B cell (primary cell): Measurements from ENCODE around the gene SCAF11. TPM values are rescaled to one million over a fixed set of nuclear protein-coding genes. Genes with fewer than 3 reads are reported as not detected.

ENCODE experiments used
- ATAC-seq: fragments of 200-7000 bp; cut with Tn5 transposase; one replicate; pipeline ENCODE4 v1.10.0; 2021; ENCODE audit warnings: low read depth, mild to moderate bottlenecking, moderate number of reproducible peaks, moderate library complexity
- CTCF ChIA-PET: fragments of 350-600 bp; sonication (Branson Sonifier 250); formaldehyde crosslinking; loops from one replicate; lab custom pipeline; 2021; ENCODE audit warnings: antibody characterized with exemption, inconsistent platforms; lab: Charles Lee
- POLR2A ChIA-PET: fragments of 350-600 bp; sonication (Branson Sonifier 250); formaldehyde crosslinking; loops from one replicate; lab custom pipeline; 2021; ENCODE audit warnings: antibody characterized with exemption; lab: Charles Lee
- DNase-seq: peaks from one replicate; pipeline ENCODE4 v3.0.0; 2013
- H2AFZ ChIP-seq: 2 replicates; pipeline ENCODE4 v1.6.1; 2012; ENCODE audit warnings: mild to moderate bottlenecking, low read depth, low read length; ENCODE audit not compliant: insufficient read depth, poor library complexity, severe bottlenecking
- H3K27ac ChIP-seq, 2 donors: 1 replicate in 1 of 2; 2 replicates in 1 of 2; pipeline ENCODE4 v1.5.1; 2012 to 2013; ENCODE audit warnings: low read length in 2 of 2, mild to moderate bottlenecking in 2 of 2, moderate library complexity in 1 of 2
- H3K27me3 ChIP-seq, 4 experiments: fragments of 200-600 bp in 1 of 4; sonication (generic) in 1 of 4; replicated peaks in 1 of 4; 1 replicate in 2 of 4; 2 replicates in 2 of 4; pipeline versions ENCODE4 v1.6.1 to v1.7.0; 2013 to 2016; ENCODE audit warnings: low read length in 3 of 4, mild to moderate bottlenecking in 2 of 4, mixed read lengths in 1 of 4, moderate library complexity in 1 of 4; ENCODE audit not compliant: insufficient read depth in 4 of 4, control insufficient read depth in 3 of 4; ENCODE audit errors: control extremely low read depth in 1 of 4
- H3K36me3 ChIP-seq, 2 experiments: replicated peaks in 1 of 2; 1 replicate in 1 of 2; 2 replicates in 1 of 2; pipeline versions ENCODE4 v1.6.1 to v1.7.1; 2013; ENCODE audit warnings: low read length in 1 of 2; ENCODE audit not compliant: insufficient read depth in 2 of 2, control insufficient read depth in 1 of 2; ENCODE audit errors: control extremely low read depth in 1 of 2, extremely low read depth in 1 of 2
- H3K4me1 ChIP-seq, 2 donors: fragments of 200-600 bp in 1 of 2; sonication (generic) in 1 of 2; 1 replicate in 1 of 2; 2 replicates in 1 of 2; pipeline versions ENCODE4 v1.5.1 to v1.6.1; 2013 to 2017; ENCODE audit warnings: low read length in 2 of 2; ENCODE audit not compliant: control insufficient read depth in 2 of 2, insufficient read depth in 2 of 2
- H3K4me2 ChIP-seq: replicated peaks from 2 replicates; pipeline ENCODE3; 2012; ENCODE audit warnings: mild to moderate bottlenecking, low read depth, low read length; ENCODE audit not compliant: poor library complexity, severe bottlenecking
- H3K4me3 ChIP-seq, 5 experiments: fragments of 200-600 bp in 1 of 5; sonication (generic) in 1 of 5; 1 replicate in 3 of 5; 2 replicates in 2 of 5; pipeline versions ENCODE4 v1.5.1 to v1.7.0; 2011 to 2016; ENCODE audit warnings: low read length in 4 of 5, mild to moderate bottlenecking in 4 of 5, low read depth in 2 of 5, control low read depth in 1 of 5, moderate library complexity in 1 of 5; ENCODE audit not compliant: insufficient read depth in 1 of 5; ENCODE audit errors: control extremely low read depth in 1 of 5, extremely low read depth in 1 of 5
- H3K79me2 ChIP-seq: fragments of 200-600 bp; sonication (generic); one replicate; pipeline ENCODE4 v1.6.0; 2016; ENCODE audit warnings: low read length; ENCODE audit not compliant: control insufficient read depth, insufficient read depth
- H3K9ac ChIP-seq: fragments of 200-600 bp; sonication (generic); 2 replicates; pipeline ENCODE4 v1.6.1; 2017; ENCODE audit warnings: mild to moderate bottlenecking, low read length, moderate library complexity
- H3K9me3 ChIP-seq, 3 donors: one replicate each; pipeline versions ENCODE4 v1.6.1 to v1.7.1; 2013; ENCODE audit warnings: low read length in 2 of 3; ENCODE audit not compliant: control insufficient read depth in 2 of 3, insufficient read depth in 1 of 3; ENCODE audit errors: control extremely low read depth in 1 of 3
- H4K20me1 ChIP-seq: 2 replicates; pipeline ENCODE4 v1.6.0; 2012; ENCODE audit warnings: mild to moderate bottlenecking, low read length; ENCODE audit not compliant: insufficient read depth, control insufficient read depth, poor library complexity, severe bottlenecking
- H3K27ac Mint-ChIP-seq: one replicate; pipeline ENCODE4 v1.8.0; 2021; ENCODE audit warnings: mixed read lengths
- H3K27me3 Mint-ChIP-seq: one replicate; pipeline ENCODE4 v1.8.0; 2021; ENCODE audit warnings: mixed read lengths
- H3K4me1 Mint-ChIP-seq: one replicate; pipeline ENCODE4 v1.8.0; 2021; ENCODE audit warnings: mixed read lengths
- H3K4me3 Mint-ChIP-seq: one replicate; pipeline ENCODE4 v1.8.0; 2021; ENCODE audit warnings: mixed read lengths
- H3K9me3 Mint-ChIP-seq: one replicate; pipeline ENCODE4 v1.8.0; 2022; ENCODE audit warnings: mixed read lengths; ENCODE audit not compliant: insufficient read depth
- EZH2 ChIP-seq: IDR thresholded peaks from 2 replicates; pipeline ENCODE4 v1.6.1; 2012; ENCODE audit warnings: borderline replicate concordance, low read depth, mild to moderate bottlenecking, moderate library complexity, low read length; ENCODE audit not compliant: insufficient read depth, poor library complexity, severe bottlenecking
- whole genome bisulfite sequencing: methylation state at CpG from one replicate; pipeline ENCODE4 v1.1.5; 2013; ENCODE audit warnings: missing lambda C conversion rate; ENCODE audit not compliant: insufficient coverage; 5-methylcytosine and 5-hydroxymethylcytosine counted together
- intact Hi-C: fragments of 100-400 bp; cut with micrococcal nuclease; formaldehyde crosslinking; loops from one replicate; pipeline ENCODE4 v1.10.0; 2022
- polyA plus RNA-seq: library from polyadenylated mRNA; depleted of rRNA; stranded (reverse); fragments of >200 nt; gene quantifications from 2 replicates; pipeline ENCODE4 v1.2.3, GENCODE V29; 2012
- total RNA-seq, 2 donors: library from RNA; stranded (reverse); fragments of 120-200 nt in 1 of 2; gene quantifications; 1 replicate in 1 of 2; 2 replicates in 1 of 2; pipeline versions ENCODE4 v1.2.3 to v1.2.4, GENCODE V29; 2013 to 2022
- TF ChIP-seq, protein P1 (sequence below): fragments of 200-600 bp; IDR thresholded peaks from one replicate; pipeline ENCODE4 v1.8.0; 2022; ENCODE audit warnings: antibody characterized with exemption, mild to moderate bottlenecking

SCAF11 gene
- total and polyA plus RNA-seq, 2 donors (not counting 1 experiment from before 2014, with no cell fraction given), result 76.1 to 247 TPM

DNA sequence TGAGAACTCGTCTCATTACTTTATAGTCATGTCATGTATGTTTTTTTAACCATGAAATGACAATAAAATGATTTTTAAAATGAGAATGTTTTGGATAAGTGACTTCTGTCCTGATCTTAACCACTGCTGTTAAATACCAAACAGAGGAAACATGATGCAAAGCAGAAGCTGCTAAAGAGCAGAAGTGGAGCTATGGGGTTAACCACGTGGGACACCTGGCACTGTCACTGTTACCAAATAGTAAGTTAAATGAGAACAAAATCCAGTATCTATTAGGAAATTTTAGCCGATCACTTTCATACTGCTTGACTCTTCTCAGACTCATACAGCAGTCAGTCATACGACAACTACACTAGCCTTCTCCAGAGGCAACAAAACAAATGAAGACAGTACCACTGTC lies 82.4 kb downstream of the SCAF11 start:
- Histone ChIP-seq H3K4me1 (peaks cover 0 to 9% of the 10 kb centered on the region in 2 donors), H3K4me3 (no peak overlapping the region), H4K20me1 (no peaks in the 10 kb centered on the region), H3K36me3 (peaks cover 4% of the 10 kb centered on the region in 2 experiments), H3K79me2 (no peaks in the 10 kb centered on the region), H3K27me3 (no peaks in the 10 kb centered on the region), H2AFZ (no peak overlapping the region), H3K9me3 (no peaks in the 10 kb centered on the region), H3K27ac (no peak overlapping the region), H3K4me2 (no peak overlapping the region), H3K9ac (no peak overlapping the region)
- H3K9me3 Mint-ChIP-seq, result no peaks in the 10 kb centered on the region
- WGBS, result 55% methylated on average over 2 of the region's 4 CpGs
- TF ChIP-seq, protein P1, sequence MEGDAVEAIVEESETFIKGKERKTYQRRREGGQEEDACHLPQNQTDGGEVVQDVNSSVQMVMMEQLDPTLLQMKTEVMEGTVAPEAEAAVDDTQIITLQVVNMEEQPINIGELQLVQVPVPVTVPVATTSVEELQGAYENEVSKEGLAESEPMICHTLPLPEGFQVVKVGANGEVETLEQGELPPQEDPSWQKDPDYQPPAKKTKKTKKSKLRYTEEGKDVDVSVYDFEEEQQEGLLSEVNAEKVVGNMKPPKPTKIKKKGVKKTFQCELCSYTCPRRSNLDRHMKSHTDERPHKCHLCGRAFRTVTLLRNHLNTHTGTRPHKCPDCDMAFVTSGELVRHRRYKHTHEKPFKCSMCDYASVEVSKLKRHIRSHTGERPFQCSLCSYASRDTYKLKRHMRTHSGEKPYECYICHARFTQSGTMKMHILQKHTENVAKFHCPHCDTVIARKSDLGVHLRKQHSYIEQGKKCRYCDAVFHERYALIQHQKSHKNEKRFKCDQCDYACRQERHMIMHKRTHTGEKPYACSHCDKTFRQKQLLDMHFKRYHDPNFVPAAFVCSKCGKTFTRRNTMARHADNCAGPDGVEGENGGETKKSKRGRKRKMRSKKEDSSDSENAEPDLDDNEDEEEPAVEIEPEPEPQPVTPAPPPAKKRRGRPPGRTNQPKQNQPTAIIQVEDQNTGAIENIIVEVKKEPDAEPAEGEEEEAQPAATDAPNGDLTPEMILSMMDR, result no peak
- no peak overlapping the region for H3K4me3 Mint-ChIP-seq
- intact Hi-C loops, result no loop called here
- DNase-seq, result peak; percentile 17
- H3K27ac Mint-ChIP-seq, result no peak overlapping the region
- peaks cover 16% of the 10 kb centered on the region for H3K4me1 Mint-ChIP-seq
- peak; percentile 49 for ATAC-seq
- no peaks in the 10 kb centered on the region for H3K27me3 Mint-ChIP-seq
- ChIA-PET CTCF (interaction anchor here (1.9 kb wide), 1 partner anchor 17 kb away, joined by 6 read pairs; no protein-coding TSS in a partner anchor), POLR2A (no interaction called here)

GRCh38 chr12:45898094-45898493 lies 92.3 kb downstream of the SCAF11 start:
- whole genome bisulfite sequencing, result no CpG with 5 or more reads among the region's 1 CpG
- Mint-ChIP-seq H3K27ac (no peak overlapping the region), H3K4me1 (no peaks in the 10 kb centered on the region), H3K9me3 (peaks cover 4% of the 10 kb centered on the region), H3K27me3 (no peaks in the 10 kb centered on the region), H3K4me3 (no peak overlapping the region)
- Histone ChIP-seq H3K4me3 (no peak overlapping the region), H3K27me3 (no peaks in the 10 kb centered on the region), H3K36me3 (peaks cover 9 to 26% of the 10 kb centered on the region in 2 experiments), H3K27ac (no peak overlapping the region), H3K9ac (no peak overlapping the region), H3K4me1 (no peaks in the 10 kb centered on the region), H4K20me1 (no peaks in the 10 kb centered on the region), H3K9me3 (peaks cover 0 to 9% (median 1%) of the 10 kb centered on the region in 3 donors), H2AFZ (no peak overlapping the region), H3K4me2 (no peak overlapping the region), H3K79me2 (no peaks in the 10 kb centered on the region)
- ChIA-PET POLR2A (no interaction called here), CTCF (no interaction called here)
- DNase-seq (no peak), ATAC-seq (no peak)
- intact Hi-C loops, result loop anchor here (10.0 kb wide), 1 partner anchor 353 kb away; no protein-coding TSS in a partner anchor
- TF ChIP-seq, protein P1, result no peak
- no peak for TF ChIP-seq EZH2
